Panc1 (cell line): ENCODE results near the gene ASPSCR1. TPM values are rescaled to one million over a fixed set of nuclear protein-coding genes. Genes with fewer than 3 reads are reported as not detected.

Source experiments
- ATAC-seq: fragments of 200-7000 bp; cut with Tn5 transposase; 2 replicates; pipeline ENCODE4 v1.9.1; 2020; ENCODE audit warnings: mild to moderate bottlenecking, moderate library complexity
- BruUV-seq: library from RNA; stranded (reverse); fragments of 400-500 nt; replicated peaks from 2 replicates; lab custom pipeline; 2021; lab: Mats Ljungman, UMichigan
- CTCF ChIA-PET: fragments of 300-600 bp; sonication (Branson Sonifier 250); formaldehyde crosslinking; loops from one replicate; lab custom pipeline; 2022; ENCODE audit warnings: antibody characterized with exemption; lab: Charles Lee
- POLR2A ChIA-PET: fragments of 300-600 bp; sonication (Branson Sonifier 250); formaldehyde crosslinking; loops from one replicate; lab custom pipeline; 2022; ENCODE audit warnings: antibody characterized with exemption; lab: Charles Lee
- DNase-seq: peaks from one replicate; pipeline ENCODE4 v3.0.0-alpha.2; 2010; ENCODE audit warnings: low read depth, low spot score
- H3K27ac ChIP-seq: 2 replicates; pipeline ENCODE4 v1.5.1; 2011; ENCODE audit warnings: mild to moderate bottlenecking, low read length, inconsistent platforms
- H3K27me3 ChIP-seq: fragments of 200-500 bp; sonication (Bioruptor generic); 2 replicates; pipeline ENCODE4 v1.6.0; 2014; ENCODE audit warnings: low read length, inconsistent platforms; ENCODE audit not compliant: control insufficient read depth, insufficient read depth
- H3K36me3 ChIP-seq: fragments of 200-500 bp; sonication (Bioruptor generic); 2 replicates; pipeline ENCODE4 v1.5.1; 2014; ENCODE audit warnings: inconsistent platforms, mild to moderate bottlenecking, low read length, moderate library complexity; ENCODE audit not compliant: control insufficient read depth, insufficient read depth
- H3K4me1 ChIP-seq: 2 replicates; pipeline ENCODE4 v1.5.1; 2011; ENCODE audit warnings: inconsistent platforms, mild to moderate bottlenecking, low read length, moderate library complexity; ENCODE audit not compliant: control insufficient read depth, insufficient read depth
- H3K4me3 ChIP-seq, 2 experiments: 2 replicates each; pipeline ENCODE4 v1.5.1; 2011 to 2012; ENCODE audit warnings: low read depth in 2 of 2, low read length in 2 of 2, mild to moderate bottlenecking in 2 of 2, inconsistent platforms in 1 of 2, moderate library complexity in 1 of 2
- H3K9me3 ChIP-seq: fragments of 200-500 bp; sonication (Bioruptor generic); 2 replicates; pipeline ENCODE4 v1.5.1; 2014; ENCODE audit warnings: low read depth, mild to moderate bottlenecking, inconsistent platforms, low read length, moderate library complexity; ENCODE audit not compliant: control insufficient read depth, insufficient read depth
- POLR2AphosphoS5 ChIP-seq: IDR thresholded peaks from 2 replicates; pipeline ENCODE4 v1.6.1; 2012; ENCODE audit warnings: mild to moderate bottlenecking, low read depth, low read length, moderate library complexity
- SIN3A ChIP-seq: IDR thresholded peaks from 2 replicates; pipeline ENCODE4 v1.6.1; 2012; ENCODE audit warnings: low read depth, mild to moderate bottlenecking, low read length, moderate library complexity, borderline replicate concordance; ENCODE audit not compliant: insufficient read depth
- TCF7L2 ChIP-seq: IDR thresholded peaks from 2 replicates; pipeline ENCODE4 v1.6.1; 2011; ENCODE audit warnings: mild to moderate bottlenecking, low read depth, low read length, inconsistent platforms
- in situ Hi-C: cut with HindIII; loops from 2 replicates; pipeline ENCODE4 v1.10.0; 2016; ENCODE audit warnings: low sequenced_read_pairs, low pct_unique_long_range_greater_than_20kb
- intact Hi-C: fragments of 100-400 bp; cut with micrococcal nuclease; formaldehyde crosslinking; loops from one replicate; pipeline ENCODE4 v1.10.0; 2022; ENCODE audit not compliant: unreplicated experiment
- total RNA-seq: library from RNA; stranded (reverse); gene quantifications from one replicate; pipeline ENCODE4 v1.2.1, GENCODE V29; 2021; ENCODE audit not compliant: unreplicated experiment
- TF ChIP-seq, protein P1 (sequence below): fragments of 450-650 bp; IDR thresholded peaks from 2 replicates; pipeline ENCODE4 v1.5.1; 2017; ENCODE audit warnings: mild to moderate bottlenecking
- TF ChIP-seq, protein P2 (sequence below), 2 experiments: IDR thresholded peaks; 2 replicates each; pipeline ENCODE4 v1.6.1; 2011 to 2012; ENCODE audit warnings: low read depth in 2 of 2, control low read depth in 1 of 2, low read length in 1 of 2, mild to moderate bottlenecking in 1 of 2, moderate library complexity in 1 of 2; ENCODE audit not compliant: insufficient read depth in 1 of 2

The ASPSCR1 gene
- total RNA-seq, 1 experiment from 2014 or later = 64.7 TPM

DNA sequence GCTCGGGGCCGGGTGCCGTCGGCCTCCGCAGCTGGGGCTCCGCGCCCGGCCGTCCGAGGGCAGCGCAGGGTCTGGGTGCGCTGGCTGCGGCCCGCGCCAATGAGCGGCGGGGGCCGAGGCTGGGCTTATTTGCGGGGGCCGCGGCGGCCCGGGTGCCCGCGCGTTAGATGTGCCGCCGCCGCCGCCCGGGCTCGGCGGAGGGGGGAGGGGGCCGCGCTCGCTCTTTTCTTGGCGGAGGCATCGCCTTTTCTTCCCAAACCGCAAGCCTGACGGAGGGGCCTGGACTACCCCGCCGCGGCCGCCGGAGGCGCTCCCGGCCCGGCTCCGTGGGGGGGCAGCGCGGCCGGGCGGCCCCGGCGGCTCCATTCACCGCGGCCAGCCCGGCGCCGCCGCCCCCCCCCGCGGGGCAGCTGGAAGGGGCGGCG, 16.3 kb upstream of the ASPSCR1 start, which contains the start of gene NOTUM:
Gene NOTUM, minus strand, starts transcription at position 101 of the 425 bp plus-strand sequence. CDS start 278 bp downstream, outside the sequence.
- H3K4me1 ChIP-seq = peaks cover 6% of the 10 kb centered on the region
- peak within 1 kb of the TSS; percentile 48 to 51 for H3K4me3 ChIP-seq
- H3K27ac ChIP-seq = peak within 1 kb of the TSS; percentile 54; the same call in 1 of the 2 replicates
- in situ Hi-C loops (no loop called here), intact Hi-C loops (no loop called here)
- no TSS peak for BruUV-seq
- CTCF ChIA-PET = interaction anchor here (4.4 kb wide), 1 partner anchor 60 kb away, joined by 37 read pairs; the partner anchor contains the start of genes CENPX and LRRC45
- H3K9me3 ChIP-seq = no peaks in the 10 kb centered on the region
- TF ChIP-seq, protein P1, sequence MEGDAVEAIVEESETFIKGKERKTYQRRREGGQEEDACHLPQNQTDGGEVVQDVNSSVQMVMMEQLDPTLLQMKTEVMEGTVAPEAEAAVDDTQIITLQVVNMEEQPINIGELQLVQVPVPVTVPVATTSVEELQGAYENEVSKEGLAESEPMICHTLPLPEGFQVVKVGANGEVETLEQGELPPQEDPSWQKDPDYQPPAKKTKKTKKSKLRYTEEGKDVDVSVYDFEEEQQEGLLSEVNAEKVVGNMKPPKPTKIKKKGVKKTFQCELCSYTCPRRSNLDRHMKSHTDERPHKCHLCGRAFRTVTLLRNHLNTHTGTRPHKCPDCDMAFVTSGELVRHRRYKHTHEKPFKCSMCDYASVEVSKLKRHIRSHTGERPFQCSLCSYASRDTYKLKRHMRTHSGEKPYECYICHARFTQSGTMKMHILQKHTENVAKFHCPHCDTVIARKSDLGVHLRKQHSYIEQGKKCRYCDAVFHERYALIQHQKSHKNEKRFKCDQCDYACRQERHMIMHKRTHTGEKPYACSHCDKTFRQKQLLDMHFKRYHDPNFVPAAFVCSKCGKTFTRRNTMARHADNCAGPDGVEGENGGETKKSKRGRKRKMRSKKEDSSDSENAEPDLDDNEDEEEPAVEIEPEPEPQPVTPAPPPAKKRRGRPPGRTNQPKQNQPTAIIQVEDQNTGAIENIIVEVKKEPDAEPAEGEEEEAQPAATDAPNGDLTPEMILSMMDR = no peak
- TF ChIP-seq TCF7L2 (peak; percentile 88), POLR2AphosphoS5 (no peak), SIN3A (no peak)
- TF ChIP-seq, protein P2, sequence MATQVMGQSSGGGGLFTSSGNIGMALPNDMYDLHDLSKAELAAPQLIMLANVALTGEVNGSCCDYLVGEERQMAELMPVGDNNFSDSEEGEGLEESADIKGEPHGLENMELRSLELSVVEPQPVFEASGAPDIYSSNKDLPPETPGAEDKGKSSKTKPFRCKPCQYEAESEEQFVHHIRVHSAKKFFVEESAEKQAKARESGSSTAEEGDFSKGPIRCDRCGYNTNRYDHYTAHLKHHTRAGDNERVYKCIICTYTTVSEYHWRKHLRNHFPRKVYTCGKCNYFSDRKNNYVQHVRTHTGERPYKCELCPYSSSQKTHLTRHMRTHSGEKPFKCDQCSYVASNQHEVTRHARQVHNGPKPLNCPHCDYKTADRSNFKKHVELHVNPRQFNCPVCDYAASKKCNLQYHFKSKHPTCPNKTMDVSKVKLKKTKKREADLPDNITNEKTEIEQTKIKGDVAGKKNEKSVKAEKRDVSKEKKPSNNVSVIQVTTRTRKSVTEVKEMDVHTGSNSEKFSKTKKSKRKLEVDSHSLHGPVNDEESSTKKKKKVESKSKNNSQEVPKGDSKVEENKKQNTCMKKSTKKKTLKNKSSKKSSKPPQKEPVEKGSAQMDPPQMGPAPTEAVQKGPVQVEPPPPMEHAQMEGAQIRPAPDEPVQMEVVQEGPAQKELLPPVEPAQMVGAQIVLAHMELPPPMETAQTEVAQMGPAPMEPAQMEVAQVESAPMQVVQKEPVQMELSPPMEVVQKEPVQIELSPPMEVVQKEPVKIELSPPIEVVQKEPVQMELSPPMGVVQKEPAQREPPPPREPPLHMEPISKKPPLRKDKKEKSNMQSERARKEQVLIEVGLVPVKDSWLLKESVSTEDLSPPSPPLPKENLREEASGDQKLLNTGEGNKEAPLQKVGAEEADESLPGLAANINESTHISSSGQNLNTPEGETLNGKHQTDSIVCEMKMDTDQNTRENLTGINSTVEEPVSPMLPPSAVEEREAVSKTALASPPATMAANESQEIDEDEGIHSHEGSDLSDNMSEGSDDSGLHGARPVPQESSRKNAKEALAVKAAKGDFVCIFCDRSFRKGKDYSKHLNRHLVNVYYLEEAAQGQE (IDR thresholded peaks at IDR 0.05; ENCODE audit: insufficient read depth in 1 of 2, low read depth in 2 of 2, low read length in 1 of 2) = no peak
- POLR2A ChIA-PET = interaction anchor here (0.6 kb wide), 1 partner anchor 36 kb away, joined by 5 read pairs; no protein-coding TSS in a partner anchor
- ATAC-seq (peak; percentile 14; the same call in 1 of the 2 replicates), DNase-seq (no peak)
- H3K36me3 ChIP-seq = peaks cover 5% of the 10 kb centered on the region; the same call in 1 of the 2 replicates
- H3K27me3 ChIP-seq = no peaks in the 10 kb centered on the region; the same call in 1 of the 2 replicates

DNA sequence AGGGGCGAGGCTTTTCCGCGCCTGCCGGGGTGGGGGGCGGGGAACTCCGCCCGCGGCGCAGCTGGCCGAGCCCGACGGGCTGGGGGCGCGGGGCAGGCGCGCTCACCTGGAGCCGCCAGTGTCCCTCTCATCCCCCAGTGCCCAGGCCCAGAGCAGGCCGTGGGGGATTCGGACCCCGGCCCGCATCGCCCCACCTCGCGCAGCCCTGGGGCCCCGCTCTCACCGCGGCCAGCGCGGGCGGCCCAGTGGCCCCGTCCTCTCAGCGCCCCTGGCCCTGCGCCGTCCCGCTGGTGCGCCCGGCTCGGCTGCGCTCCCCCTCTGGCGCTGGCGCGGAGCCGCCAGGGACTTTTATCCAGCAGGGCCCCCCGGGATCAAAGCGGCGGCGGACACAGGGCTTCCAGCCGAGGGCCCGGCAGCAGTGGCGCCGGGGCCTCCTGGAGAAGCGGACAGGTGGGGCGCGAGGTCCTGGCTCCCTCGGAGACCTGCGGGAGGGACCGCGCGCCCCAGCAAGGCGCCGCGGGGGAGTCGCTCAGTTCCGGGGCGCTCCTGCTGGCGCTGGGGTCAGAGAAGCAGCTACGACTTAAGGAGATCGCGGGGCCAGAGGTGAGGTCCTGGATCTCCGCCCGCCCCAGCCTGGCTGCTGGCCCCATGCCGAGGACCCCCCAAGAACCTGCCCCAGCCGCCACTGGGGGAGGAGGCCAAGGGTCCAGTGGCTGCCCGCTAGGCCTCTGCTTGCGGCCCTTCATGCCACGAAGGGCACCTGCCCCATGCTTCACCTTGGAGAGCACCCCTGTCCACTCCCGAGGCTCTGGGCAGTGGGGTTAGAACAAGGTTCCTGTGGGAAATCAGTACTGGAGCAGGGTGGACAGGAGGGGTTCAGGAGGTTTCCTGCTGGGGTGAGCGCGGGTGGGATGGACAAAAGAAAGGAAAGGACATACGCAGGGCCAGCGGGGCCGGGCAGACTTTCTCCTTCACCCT, 15.6 kb upstream of the ASPSCR1 start:
- POLR2A ChIA-PET = interaction anchor here (0.6 kb wide), 1 partner anchor 37 kb away, joined by 5 read pairs; no protein-coding TSS in a partner anchor

More for the DNA sequence above, 15.6 kb upstream of the ASPSCR1 start:
- CTCF ChIA-PET = interaction anchor here (4.4 kb wide), 1 partner anchor 59 kb away, joined by 37 read pairs; the partner anchor contains the start of genes CENPX and LRRC45
- intact Hi-C loops = loop anchor here (2.0 kb wide), 1 partner anchor 59 kb away; no protein-coding TSS in a partner anchor
- Histone ChIP-seq H3K4me1 (peaks cover 6% of the 10 kb centered on the region), H3K36me3 (peaks cover 5% of the 10 kb centered on the region; the same call in 1 of the 2 replicates), H3K27me3 (no peaks in the 10 kb centered on the region; the same call in 1 of the 2 replicates), H3K9me3 (no peaks in the 10 kb centered on the region), H3K27ac (no peak overlapping the region), H3K4me3 (no peak overlapping the region)
- in situ Hi-C loops = no loop called here
- TF ChIP-seq TCF7L2 (no peak), POLR2AphosphoS5 (no peak), SIN3A (no peak)
- TF ChIP-seq, protein P2 (IDR thresholded peaks at IDR 0.05; ENCODE audit: insufficient read depth in 1 of 2, low read depth in 2 of 2, low read length in 1 of 2) = no peak
- TF ChIP-seq, protein P1 = no peak
- DNase-seq = no peak
- BruUV-seq = no TSS peak
- no peak for ATAC-seq
